ENCODE measurements around the gene CTXN1.
"Not testable (repeated sequence)": the region's sequence is repeated elsewhere in the genome, so short reads cannot be mapped to it uniquely, and the experiment has no call there.

Gene CTXN1

GRCh38 chr19:7919610-7920518 is 6.1 kb downstream of the CTXN1 start, which contains the start of gene SNAPC2:
Gene SNAPC2, plus strand, starts transcription at chr19:7920338. Its CDS starts 29 bp downstream, at chr19:7920367.
- H3K4me3 ChIP-seq (ENCODE audit: low read length) = peak within 1 kb of the TSS; percentile 64
- DNase-seq (ENCODE audit: low read depth) = peak; percentile 95
- TF ChIP-seq CTCF (IDR thresholded peaks at IDR 0.05; ENCODE audit: insufficient read depth, low read depth, low read length, missing control alignments) = no peak

- DNase-seq (ENCODE audit: low read depth) = no peak
- no peak overlapping the region for H3K4me3 ChIP-seq (ENCODE audit: low read length)
- TF ChIP-seq CTCF (IDR thresholded peaks at IDR 0.05; ENCODE audit: insufficient read depth, low read depth, low read length, missing control alignments) = no peak
These were observed 7.1 kb downstream of the CTXN1 start for GRCh38 chr19:7918615-7919421.

GRCh38 chr19:7918062-7918614 is 7.8 kb downstream of the CTXN1 start:
- not testable (repeated sequence) for DNase-seq (ENCODE audit: low read depth)
- H3K4me3 ChIP-seq (ENCODE audit: low read length) = peak overlapping the region; percentile 52

GRCh38 chr19:7917267-7918061 is 8.5 kb downstream of the CTXN1 start:
- peak overlapping the region; percentile 52 for H3K4me3 ChIP-seq (ENCODE audit: low read length)
- peak; percentile 42 for TF ChIP-seq CTCF (IDR thresholded peaks at IDR 0.05; ENCODE audit: insufficient read depth, low read depth, low read length, missing control alignments)
- peak; percentile 58 for DNase-seq (ENCODE audit: low read depth)

GRCh38 chr19:7916955-7917266 is 9.0 kb downstream of the CTXN1 start:
- peak overlapping the region; percentile 52 for H3K4me3 ChIP-seq (ENCODE audit: low read length)
- TF ChIP-seq CTCF (IDR thresholded peaks at IDR 0.05; ENCODE audit: insufficient read depth, low read depth, low read length, missing control alignments) = no peak
- no peak for DNase-seq (ENCODE audit: low read depth)

- H3K4me3 ChIP-seq (ENCODE audit: low read length) = peak overlapping the region; percentile 52
- no peak for TF ChIP-seq CTCF (IDR thresholded peaks at IDR 0.05; ENCODE audit: insufficient read depth, low read depth, low read length, missing control alignments)
- peak; percentile 56 for DNase-seq (ENCODE audit: low read depth)
These were observed 9.6 kb downstream of the CTXN1 start for GRCh38 chr19:7916103-7916954.

Measured in epithelial cell of esophagus (primary cell).